CD14-positive monocyte (primary cell): ENCODE data around the gene SLC7A4. TPM values are rescaled to one million over a fixed set of nuclear protein-coding genes. Genes with fewer than 3 reads are reported as not detected.

Source experiments
- DNase-seq, 3 donors: peaks; one replicate each; pipeline ENCODE4 v3.0.0-alpha.2; 2011 to 2022
- H2AFZ ChIP-seq: 2 replicates; pipeline ENCODE4 v1.6.0; 2012; ENCODE audit warnings: mild to moderate bottlenecking, low read depth, low read length, inconsistent platforms; ENCODE audit not compliant: insufficient read depth, poor library complexity, severe bottlenecking
- H3K27ac ChIP-seq, 2 donors: 1 replicate in 1 of 2; 2 replicates in 1 of 2; pipeline ENCODE4 v1.5.1; 2012 to 2013; ENCODE audit warnings: low read length in 2 of 2, control low read depth in 1 of 2, inconsistent platforms in 1 of 2, low read depth in 1 of 2, mild to moderate bottlenecking in 1 of 2
- H3K27me3 ChIP-seq, 2 donors: one replicate each; pipeline versions ENCODE4 v1.6.0 to v1.6.1; 2011 to 2013; ENCODE audit warnings: low read length in 2 of 2; ENCODE audit not compliant: control insufficient read depth in 2 of 2, insufficient read depth in 2 of 2
- H3K36me3 ChIP-seq, 2 donors: replicated peaks in 1 of 2; 1 replicate in 1 of 2; 2 replicates in 1 of 2; pipeline versions ENCODE4 v1.5.1 to v1.6.1; 2012 to 2013; ENCODE audit warnings: low read length in 2 of 2, control low read depth in 1 of 2, inconsistent platforms in 1 of 2, mild to moderate bottlenecking in 1 of 2; ENCODE audit not compliant: insufficient read depth in 2 of 2, control insufficient read depth in 1 of 2
- H3K4me1 ChIP-seq, 2 donors: 1 replicate in 1 of 2; 2 replicates in 1 of 2; pipeline versions ENCODE4 v1.5.1 to v1.6.1; 2012 to 2013; ENCODE audit warnings: low read length in 2 of 2, control low read depth in 1 of 2, inconsistent platforms in 1 of 2, mild to moderate bottlenecking in 1 of 2, moderate library complexity in 1 of 2; ENCODE audit not compliant: insufficient read depth in 2 of 2, control insufficient read depth in 1 of 2
- H3K4me2 ChIP-seq: replicated peaks from 2 replicates; pipeline ENCODE3; 2012; ENCODE audit warnings: low read length, moderate library complexity, mild to moderate bottlenecking; ENCODE audit not compliant: poor library complexity, severe bottlenecking; ENCODE audit errors: extremely low read depth
- H3K4me3 ChIP-seq, 3 experiments: fragments of 200-600 bp in 1 of 3; sonication (generic) in 1 of 3; replicated peaks in 1 of 3; 1 replicate in 2 of 3; 2 replicates in 1 of 3; pipeline ENCODE4 v1.5.1; 2011 to 2013; ENCODE audit warnings: low read length in 3 of 3, mild to moderate bottlenecking in 3 of 3, control low read depth in 2 of 3, low read depth in 2 of 3, inconsistent platforms in 1 of 3, moderate library complexity in 1 of 3
- H3K79me2 ChIP-seq: 2 replicates; pipeline ENCODE4 v1.6.0; 2012; ENCODE audit warnings: mild to moderate bottlenecking, control low read depth, inconsistent platforms, low read length, moderate library complexity; ENCODE audit not compliant: insufficient read depth
- H3K9ac ChIP-seq: 2 replicates; pipeline ENCODE4 v1.6.0; 2017; ENCODE audit warnings: low read length, mild to moderate bottlenecking; ENCODE audit not compliant: insufficient read depth, poor library complexity, severe bottlenecking
- H3K9me3 ChIP-seq, 2 donors: replicated peaks in 1 of 2; 1 replicate in 1 of 2; 2 replicates in 1 of 2; pipeline versions ENCODE4 v1.5.1 to v1.6.1; 2012 to 2013; ENCODE audit warnings: low read length in 2 of 2, control low read depth in 1 of 2; ENCODE audit not compliant: control insufficient read depth in 1 of 2, insufficient read depth in 1 of 2
- H4K20me1 ChIP-seq: 2 replicates; pipeline ENCODE4 v1.6.0; 2012; ENCODE audit warnings: mild to moderate bottlenecking, low read length, control low read depth, moderate library complexity; ENCODE audit not compliant: insufficient read depth
- H3K27ac Mint-ChIP-seq, 7 donors: one replicate each; pipeline ENCODE4 v1.8.0; 2020; ENCODE audit warnings: mild to moderate bottlenecking in 7 of 7, mixed read lengths in 7 of 7, moderate library complexity in 6 of 7, inconsistent platforms in 2 of 7
- H3K27me3 Mint-ChIP-seq, 3 donors: one replicate each; pipeline ENCODE4 v1.8.0; 2021 to 2022; ENCODE audit warnings: low read depth in 3 of 3, mild to moderate bottlenecking in 3 of 3, mixed read lengths in 3 of 3, moderate library complexity in 3 of 3, inconsistent platforms in 1 of 3
- H3K36me3 Mint-ChIP-seq, 2 donors: one replicate each; pipeline ENCODE4 v1.8.0; 2020; ENCODE audit warnings: mixed read lengths in 2 of 2, inconsistent platforms in 1 of 2, mild to moderate bottlenecking in 1 of 2
- H3K4me1 Mint-ChIP-seq: one replicate; pipeline ENCODE4 v1.8.0; 2020; ENCODE audit warnings: mild to moderate bottlenecking, mixed read lengths
- H3K4me3 Mint-ChIP-seq, 2 donors: one replicate each; pipeline ENCODE4 v1.8.0; 2020; ENCODE audit warnings: mild to moderate bottlenecking in 2 of 2, mixed read lengths in 2 of 2, moderate library complexity in 1 of 2
- H3K9me3 Mint-ChIP-seq, 7 donors: one replicate each; pipeline ENCODE4 v1.8.0; 2020 to 2022; ENCODE audit warnings: mixed read lengths in 7 of 7, mild to moderate bottlenecking in 6 of 7, moderate library complexity in 6 of 7, inconsistent platforms in 2 of 7
- CTCF ChIP-seq: fragments of 200-600 bp; IDR thresholded peaks from one replicate; pipeline ENCODE4 v1.8.0; 2022; ENCODE audit warnings: antibody characterized with exemption, mild to moderate bottlenecking
- WGBS: methylation state at CpG from one replicate; pipeline ENCODE4 v1.1.5; 2013; ENCODE audit warnings: missing lambda C conversion rate; ENCODE audit not compliant: insufficient coverage; 5-methylcytosine and 5-hydroxymethylcytosine counted together
- intact Hi-C, 2 donors: fragments of 100-400 bp; cut with micrococcal nuclease; formaldehyde crosslinking; loops; one replicate each; pipeline versions ENCODE4 v1.15.0 to v1.15.1; 2023
- polyA plus RNA-seq, 3 donors: library from polyadenylated mRNA; depleted of rRNA in 1 of 3; unstranded in 2 of 3; stranded (reverse) in 1 of 3; fragments of 300-500 nt in 2 of 3; fragments of >200 nt in 1 of 3; fragmentation: Illumina TruSeq in 2 of 3; gene quantifications; 1 replicate in 2 of 3; 2 replicates in 1 of 3; pipeline ENCODE4 v1.2.3, GENCODE V29; 2012 to 2021

The SLC7A4 gene
- polyA plus RNA-seq, 3 donors: not detected

GRCh38 chr22:21026783-21027692 is 5.3 kb downstream of the SLC7A4 start:
- no peak overlapping the region for H3K27ac Mint-ChIP-seq
- H3K79me2 ChIP-seq: no peaks in the 10 kb centered on the region
- peaks cover 15 to 22% (median 22%) of the 10 kb centered on the region in 3 donors for H3K27me3 Mint-ChIP-seq
- no peaks in the 10 kb centered on the region for H3K9me3 ChIP-seq
- DNase-seq: no peak
- no peak overlapping the region for H3K27ac ChIP-seq
- H4K20me1 ChIP-seq: no peaks in the 10 kb centered on the region
- no peaks in the 10 kb centered on the region for H3K36me3 ChIP-seq
- intact Hi-C loops: loop anchor here in 1 of 2 donors (10.0 kb wide), 1 partner anchor 62 kb away; the partner anchor contains the start of gene AIFM3
- no peaks in the 10 kb centered on the region for H3K36me3 Mint-ChIP-seq
- peaks cover 2 to 12% of the 10 kb centered on the region in 2 donors for H3K27me3 ChIP-seq
- peaks cover 0 to 4% (median 0%) of the 10 kb centered on the region in 7 donors for H3K9me3 Mint-ChIP-seq
- no peaks in the 10 kb centered on the region for H3K4me1 ChIP-seq
- no peak overlapping the region for H3K4me3 ChIP-seq
- WGBS: 95% methylated on average over 5 of the region's 14 CpGs
- no peak overlapping the region for H2AFZ ChIP-seq
- no peaks in the 10 kb centered on the region for H3K4me1 Mint-ChIP-seq
- H3K9ac ChIP-seq: no peak overlapping the region
- no peak overlapping the region for H3K4me3 Mint-ChIP-seq
- no peak for TF ChIP-seq CTCF
- no peak overlapping the region for H3K4me2 ChIP-seq

DNA sequence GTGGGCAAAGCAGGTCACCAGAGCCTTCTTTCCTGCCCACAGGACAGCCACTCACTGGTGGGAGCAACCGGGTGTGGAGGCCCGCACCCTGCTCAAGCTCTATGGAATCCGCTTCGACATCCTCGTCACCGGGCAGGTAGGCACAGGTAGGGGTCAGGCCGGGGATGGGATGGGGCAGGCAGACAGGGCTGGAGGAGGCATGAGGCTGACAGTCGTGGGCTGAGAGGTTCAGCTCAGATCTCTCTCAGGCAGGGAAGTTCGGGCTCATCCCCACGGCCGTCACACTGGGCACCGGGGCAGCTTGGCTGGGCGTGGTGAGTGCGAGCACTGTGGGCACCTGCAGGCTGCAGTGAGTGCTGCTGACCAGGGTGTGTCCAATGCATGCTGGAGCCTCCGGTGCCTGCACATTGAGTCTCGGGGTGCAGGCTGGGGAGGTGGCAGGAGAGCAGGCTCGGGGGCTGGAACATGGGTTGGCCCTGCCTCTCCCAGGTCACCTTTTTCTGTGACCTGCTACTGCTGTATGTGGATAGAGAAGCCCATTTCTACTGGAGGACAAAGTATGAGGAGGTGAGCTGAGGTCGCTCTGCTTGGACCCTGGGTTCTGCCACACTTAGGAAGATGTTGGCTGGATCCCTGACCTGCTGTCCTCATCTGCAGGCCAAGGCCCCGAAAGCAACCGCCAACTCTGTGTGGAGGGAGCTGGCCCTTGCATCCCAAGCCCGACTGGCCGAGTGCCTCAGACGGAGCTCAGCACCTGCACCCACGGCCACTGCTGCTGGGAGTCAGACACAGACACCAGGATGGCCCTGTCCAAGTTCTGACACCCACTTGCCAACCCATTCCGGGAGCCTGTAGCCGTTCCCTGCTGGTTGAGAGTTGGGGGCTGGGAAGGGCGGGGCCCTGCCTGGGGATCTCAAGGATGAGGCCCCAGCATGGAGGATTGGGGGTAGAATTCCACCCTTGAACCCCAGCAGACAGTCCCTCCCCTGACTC is 6.3 kb downstream of the SLC7A4 start:
- Mint-ChIP-seq H3K9me3 (no peaks in the 10 kb centered on the region), H3K4me1 (no peaks in the 10 kb centered on the region), H3K36me3 (no peaks in the 10 kb centered on the region), H3K27me3 (peaks cover 9 to 13% (median 12%) of the 10 kb centered on the region in 3 donors), H3K27ac (no peak overlapping the region), H3K4me3 (no peak overlapping the region)
- Histone ChIP-seq H3K4me2 (no peak overlapping the region), H3K27me3 (peaks cover 0 to 3% of the 10 kb centered on the region in 2 donors), H2AFZ (no peak overlapping the region), H3K36me3 (no peaks in the 10 kb centered on the region), H3K4me1 (no peaks in the 10 kb centered on the region), H4K20me1 (no peaks in the 10 kb centered on the region), H3K9ac (no peak overlapping the region), H3K27ac (no peak overlapping the region), H3K4me3 (no peak overlapping the region), H3K79me2 (no peaks in the 10 kb centered on the region), H3K9me3 (no peaks in the 10 kb centered on the region)
- 96% methylated on average over 22 of the region's 27 CpGs for WGBS
- intact Hi-C loops: loop anchor here in 1 of 2 donors (10.0 kb wide), 1 partner anchor 61 kb away; the partner anchor contains the start of gene AIFM3
- no peak for DNase-seq
- no peak for TF ChIP-seq CTCF
